Lower lobe of right lung (tissue), 2 donors: ENCODE results near the gene SIRT5. TPM values are rescaled to one million over a fixed set of nuclear protein-coding genes. Genes with fewer than 3 reads are reported as not detected.

Source experiments
- ATAC-seq, 2 donors: fragments of 200-7000 bp; cut with Tn5 transposase; one replicate each; pipeline ENCODE4 v1.9.1; 2020 to 2022; ENCODE audit warnings: mild to moderate bottlenecking in 2 of 2, moderate library complexity in 2 of 2
- DNase-seq: peaks from one replicate; pipeline ENCODE4 v3.0.0-alpha.2; 2020
- H3K27ac ChIP-seq: fragments of 200-600 bp; one replicate; pipeline ENCODE4 v1.8.0; 2022
- H3K27me3 ChIP-seq: fragments of 200-600 bp; one replicate; pipeline ENCODE4 v1.8.0; 2022; ENCODE audit warnings: low read depth
- H3K36me3 ChIP-seq: fragments of 200-600 bp; one replicate; pipeline ENCODE4 v1.8.0; 2022; ENCODE audit warnings: mild to moderate bottlenecking
- H3K4me1 ChIP-seq: fragments of 200-600 bp; one replicate; pipeline ENCODE4 v1.8.0; 2022
- H3K4me3 ChIP-seq: fragments of 200-600 bp; one replicate; pipeline ENCODE4 v1.8.0; 2022; ENCODE audit warnings: mild to moderate bottlenecking
- H3K9me3 ChIP-seq: fragments of 200-600 bp; one replicate; pipeline ENCODE4 v1.8.0; 2022
- CTCF ChIP-seq: fragments of 200-600 bp; IDR thresholded peaks from one replicate; pipeline ENCODE4 v1.8.0; 2022; ENCODE audit warnings: antibody characterized with exemption, mild to moderate bottlenecking
- intact Hi-C: fragments of 100-400 bp; cut with DNase I; formaldehyde crosslinking; loops from one replicate; pipeline ENCODE4 v1.11.0; 2022
- total RNA-seq: library from RNA; stranded (reverse); fragmentation: NEBNext Ultra II Directional; extraction: Animal tissue kit (Norgen Biotek cat#: 25700); gene quantifications from one replicate; pipeline ENCODE4 v1.2.1, GENCODE V29; 2021
- donor health status: DM: no; HTN: yes; CAD: no; lungs with severe emphysema.

SIRT5 gene
- total RNA-seq, 1 donor from 2014 or later = 15.3 TPM

GRCh38 chr6:13581700-13582229 lies 7.4 kb downstream of the SIRT5 start:
- ATAC-seq (peak; percentile 67 to 71), DNase-seq (no peak)
- Histone ChIP-seq H3K9me3 (no peaks in the 10 kb centered on the region), H3K27me3 (no peaks in the 10 kb centered on the region), H3K36me3 (peaks cover 31% of the 10 kb centered on the region), H3K4me3 (no peak overlapping the region), H3K4me1 (no peaks in the 10 kb centered on the region), H3K27ac (no peak overlapping the region)
- TF ChIP-seq CTCF = no peak
- intact Hi-C loops = no loop called here

- H3K36me3 ChIP-seq = peaks cover 51% of the 10 kb centered on the region
- H3K27ac ChIP-seq = no peak overlapping the region
- ATAC-seq (no peak), DNase-seq (no peak)
- H3K4me3 ChIP-seq = no peak overlapping the region
- H3K27me3 ChIP-seq = no peaks in the 10 kb centered on the region
- no peak for TF ChIP-seq CTCF
- intact Hi-C loops = no loop called here
- H3K4me1 ChIP-seq = no peaks in the 10 kb centered on the region
- H3K9me3 ChIP-seq = no peaks in the 10 kb centered on the region
Measured at GRCh38 chr6:13586603-13587542, 12.5 kb downstream of the SIRT5 start.

GRCh38 chr6:13589801-13590200 lies 15.4 kb downstream of the SIRT5 start:
- Histone ChIP-seq H3K27ac (no peak overlapping the region), H3K4me1 (no peaks in the 10 kb centered on the region), H3K27me3 (no peaks in the 10 kb centered on the region), H3K36me3 (peaks cover 64% of the 10 kb centered on the region), H3K4me3 (no peak overlapping the region), H3K9me3 (no peaks in the 10 kb centered on the region)
- intact Hi-C loops = no loop called here
- DNase-seq (no peak), ATAC-seq (no peak)
- TF ChIP-seq CTCF = no peak

- no peak for ATAC-seq
- no peak for DNase-seq
- Histone ChIP-seq H3K4me3 (no peak overlapping the region), H3K4me1 (no peaks in the 10 kb centered on the region), H3K27me3 (no peaks in the 10 kb centered on the region), H3K36me3 (peaks cover 69% of the 10 kb centered on the region), H3K9me3 (no peaks in the 10 kb centered on the region), H3K27ac (no peak overlapping the region)
- intact Hi-C loops = no loop called here
- no peak for TF ChIP-seq CTCF
Measured at GRCh38 chr6:13590574-13591153, 16.3 kb downstream of the SIRT5 start.

GRCh38 chr6:13591205-13591921 lies 17.0 kb downstream of the SIRT5 start:
- H3K4me3 ChIP-seq = no peak overlapping the region
- H3K4me1 ChIP-seq = no peaks in the 10 kb centered on the region
- no peaks in the 10 kb centered on the region for H3K9me3 ChIP-seq
- no peak for ATAC-seq
- DNase-seq = no peak
- H3K27ac ChIP-seq = no peak overlapping the region
- TF ChIP-seq CTCF = no peak
- peaks cover 76% of the 10 kb centered on the region for H3K36me3 ChIP-seq
- intact Hi-C loops = no loop called here
- H3K27me3 ChIP-seq = no peaks in the 10 kb centered on the region
